Body of pancreas (tissue), 4 donors: ENCODE results near the gene DEK.

ENCODE experiments used
- CTCF ChIP-seq, 7 experiments: fragments of 450-650 bp in 4 of 7; fragments of 200-600 bp in 3 of 7; sonication (generic) in 3 of 7; IDR thresholded peaks; one replicate each; pipeline ENCODE4 v1.5.1; 2016 to 2019; ENCODE audit warnings: antibody characterized with exemption in 7 of 7
- POLR2A ChIP-seq, 3 donors: fragments of 450-650 bp; IDR thresholded peaks; one replicate each; pipeline ENCODE4 v1.6.1; 2016; ENCODE audit warnings: antibody characterized with exemption in 3 of 3, mild to moderate bottlenecking in 2 of 3

GRCh38 chr6:18276610-18277236, 12.4 kb upstream of the DEK start:
- TF ChIP-seq POLR2A (IDR thresholded peaks at IDR 0.05) (no peak), CTCF (IDR thresholded peaks at IDR 0.05) (no peak)
